Measurements from ENCODE around the gene CD300LG.
"Not testable (repeated sequence)": the region's sequence is repeated elsewhere in the genome, so short reads cannot be mapped to it uniquely, and the experiment has no call there.

- TF ChIP-seq CTCF (IDR thresholded peaks at IDR 0.05; ENCODE audit: poor library complexity); EZH2phosphoT487 (IDR thresholded peaks at IDR 0.05; ENCODE audit: low read depth, severe bottlenecking, unreplicated experiment): not testable (repeated sequence)
Observed at GRCh38 chr17:43798024-43798423, 49.0 kb upstream of the CD300LG start.
